KOPT-K1 (cell line): ENCODE results near the gene PRDM15.

ENCODE experiments used
- H3K27ac ChIP-seq: fragments of 200-600 bp; sonication (generic); 2 replicates; pipeline ENCODE4 v1.5.1; 2016; ENCODE audit warnings: antibody characterized with exemption, mild to moderate bottlenecking, low read depth, low read length; ENCODE audit not compliant: poor library complexity, severe bottlenecking
- H3K36me3 ChIP-seq: fragments of 200-600 bp; sonication (generic); 2 replicates; pipeline ENCODE4 v1.5.1; 2017; ENCODE audit warnings: antibody characterized with exemption, mild to moderate bottlenecking, low read length, moderate library complexity; ENCODE audit not compliant: insufficient read depth
- H3K9me3 ChIP-seq: fragments of 200-600 bp; sonication (generic); 2 replicates; pipeline ENCODE4 v1.5.1; 2017; ENCODE audit warnings: antibody characterized with exemption, low read length, mild to moderate bottlenecking; ENCODE audit not compliant: insufficient read depth, poor library complexity, severe bottlenecking

The PRDM15 gene

GRCh38 chr21:41827951-41828883 lies 50.9 kb downstream of the PRDM15 start:
- Histone ChIP-seq H3K9me3 (no peaks in the 10 kb centered on the region), H3K36me3 (peaks cover 26% of the 10 kb centered on the region; the same call in 1 of the 2 replicates), H3K27ac (no peak overlapping the region)

DNA sequence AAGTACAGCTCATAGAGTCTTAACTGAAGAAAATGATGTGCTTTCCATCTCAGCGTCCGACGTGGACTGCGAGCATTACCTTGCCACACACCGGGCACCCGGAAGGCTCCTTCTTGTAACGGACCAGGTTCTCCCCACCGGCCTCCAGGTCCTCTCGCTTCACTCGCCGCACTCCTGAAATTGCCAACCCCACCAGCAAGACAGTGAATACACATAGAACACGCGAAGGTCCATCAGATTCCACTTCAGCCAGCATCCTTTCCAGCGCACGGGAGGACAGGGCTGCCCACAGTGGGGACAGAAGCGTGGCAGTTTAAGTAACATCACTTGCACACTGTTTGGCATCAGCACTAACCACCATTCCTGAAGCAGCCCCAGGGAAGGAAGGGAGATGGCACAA lies 53.3 kb downstream of the PRDM15 start:
- H3K9me3 ChIP-seq: no peaks in the 10 kb centered on the region
- peaks cover 34% of the 10 kb centered on the region; the same call in 1 of the 2 replicates for H3K36me3 ChIP-seq

DNA sequence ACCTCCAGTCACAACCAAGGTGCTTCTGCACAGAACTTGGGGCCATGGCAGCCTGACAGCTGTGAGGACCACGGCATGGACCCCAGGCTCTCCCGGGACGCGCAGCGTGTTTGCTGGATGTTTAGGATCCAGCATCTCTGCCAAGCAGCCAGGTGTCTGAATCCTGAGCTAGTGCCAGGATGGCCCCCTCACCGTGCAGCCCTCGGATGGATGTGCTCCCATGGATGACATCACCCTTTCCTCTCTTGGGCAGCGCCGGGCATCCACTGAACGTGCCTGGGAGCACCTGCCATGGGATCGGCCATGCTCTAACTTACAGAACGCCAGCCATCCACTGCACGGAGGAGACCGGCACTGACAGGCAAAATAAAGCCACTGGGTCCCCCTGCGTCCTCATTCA lies 53.9 kb downstream of the PRDM15 start:
- H3K36me3 ChIP-seq: peaks cover 40% of the 10 kb centered on the region; the same call in 1 of the 2 replicates
- no peaks in the 10 kb centered on the region for H3K9me3 ChIP-seq
- no peak overlapping the region for H3K27ac ChIP-seq

More for the DNA sequence above, 53.3 kb downstream of the PRDM15 start:
- H3K27ac ChIP-seq: no peak overlapping the region

DNA sequence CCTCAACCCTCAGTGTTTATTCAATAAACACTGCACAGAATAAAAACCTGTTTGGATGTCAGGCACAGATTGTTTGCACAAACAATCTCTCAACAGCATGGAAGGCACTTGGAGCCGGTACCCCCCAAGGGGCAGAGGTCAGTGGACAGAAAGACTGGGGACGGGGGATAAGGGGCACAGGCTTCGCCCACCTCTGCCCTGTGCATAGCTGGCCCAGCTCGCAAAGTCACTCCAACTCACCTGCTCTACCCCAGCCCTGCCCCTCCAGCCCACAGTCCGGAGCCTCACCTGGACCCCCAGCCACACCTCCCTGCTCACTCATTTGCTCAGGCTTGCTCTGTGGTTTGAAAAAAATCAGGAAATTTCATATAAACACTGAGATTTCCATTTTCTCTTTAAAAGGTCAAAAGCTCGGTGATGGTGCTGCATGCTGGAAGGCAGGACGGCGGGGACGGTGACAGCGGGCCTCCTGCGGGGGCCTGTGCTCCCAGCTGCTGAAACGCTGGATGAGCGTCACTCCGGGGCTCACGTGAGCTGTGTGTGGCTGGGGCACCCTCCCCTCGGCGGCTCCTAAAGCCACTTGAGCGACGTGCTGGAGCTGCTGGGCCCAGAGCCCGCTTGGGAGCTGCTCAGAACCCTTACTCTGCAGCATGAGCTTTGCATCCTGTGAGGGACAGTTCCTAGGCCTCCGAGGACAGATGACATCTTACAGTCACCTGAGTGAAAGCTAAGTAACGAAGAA lies 54.5 kb downstream of the PRDM15 start:
- H3K9me3 ChIP-seq: no peaks in the 10 kb centered on the region
- peaks cover 40% of the 10 kb centered on the region; the same call in 1 of the 2 replicates for H3K36me3 ChIP-seq
- no peak overlapping the region for H3K27ac ChIP-seq

DNA sequence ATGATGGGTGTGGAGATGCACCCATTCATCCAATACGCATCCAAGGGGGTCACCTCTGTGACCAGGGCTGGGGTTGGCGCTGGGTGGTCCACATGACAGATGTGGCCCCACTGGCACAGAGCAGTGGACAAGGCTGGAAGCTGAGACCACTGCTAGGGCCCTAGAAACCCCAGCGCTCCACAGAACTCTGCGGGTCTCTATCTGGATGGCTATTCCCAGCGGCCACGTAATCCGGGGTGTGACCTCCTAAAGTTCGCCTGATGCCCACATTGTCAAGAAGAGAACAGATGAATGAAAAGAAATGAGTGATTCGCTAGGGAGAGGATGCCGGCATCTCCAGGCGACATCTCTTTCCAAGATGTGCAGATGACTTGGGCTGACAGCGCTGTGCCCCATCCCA lies 55.2 kb downstream of the PRDM15 start:
- Histone ChIP-seq H3K9me3 (no peaks in the 10 kb centered on the region), H3K36me3 (peaks cover 40% of the 10 kb centered on the region; the same call in 1 of the 2 replicates), H3K27ac (peak overlapping the region; percentile 56)

GRCh38 chr21:41823166-41823565 lies 56.0 kb downstream of the PRDM15 start:
- H3K9me3 ChIP-seq: no peaks in the 10 kb centered on the region
- H3K36me3 ChIP-seq: peaks cover 40% of the 10 kb centered on the region; the same call in 1 of the 2 replicates
- peak overlapping the region; percentile 45 for H3K27ac ChIP-seq

- no peaks in the 10 kb centered on the region for H3K9me3 ChIP-seq
- H3K36me3 ChIP-seq: peaks cover 38% of the 10 kb centered on the region; the same call in 1 of the 2 replicates
- no peak overlapping the region for H3K27ac ChIP-seq
These were observed 57.2 kb downstream of the PRDM15 start for GRCh38 chr21:41821756-41822431.

GRCh38 chr21:41821081-41821755 lies 57.9 kb downstream of the PRDM15 start:
- Histone ChIP-seq H3K9me3 (no peaks in the 10 kb centered on the region), H3K36me3 (peaks cover 33% of the 10 kb centered on the region; the same call in 1 of the 2 replicates), H3K27ac (no peak overlapping the region)

GRCh38 chr21:41820384-41821080 lies 58.6 kb downstream of the PRDM15 start:
- no peak overlapping the region for H3K27ac ChIP-seq
- peaks cover 33% of the 10 kb centered on the region; the same call in 1 of the 2 replicates for H3K36me3 ChIP-seq
- H3K9me3 ChIP-seq: no peaks in the 10 kb centered on the region

DNA sequence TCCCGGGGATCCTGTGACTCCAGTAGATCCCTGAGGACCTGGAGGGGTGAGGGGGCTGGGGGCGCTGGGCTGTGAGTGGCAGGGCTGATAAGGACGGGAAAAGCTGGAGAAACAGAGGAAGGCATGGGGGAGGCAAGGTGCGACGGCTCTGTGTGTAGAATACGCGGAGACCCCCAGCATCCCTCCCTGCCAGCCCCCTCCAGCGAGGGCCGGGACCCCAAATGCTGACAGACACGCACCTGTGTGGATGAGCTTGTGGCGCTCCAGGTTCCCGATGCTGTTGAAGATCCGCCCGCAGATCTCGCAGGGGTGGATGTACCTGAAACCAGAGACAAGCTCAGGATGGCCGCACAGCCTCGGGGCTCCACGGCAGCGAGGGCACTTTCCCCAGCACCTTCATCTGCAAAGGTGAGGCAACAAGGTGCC lies 59.3 kb downstream of the PRDM15 start:
- peaks cover 37% of the 10 kb centered on the region; the same call in 1 of the 2 replicates for H3K36me3 ChIP-seq

GRCh38 chr21:41819236-41819855 lies 59.8 kb downstream of the PRDM15 start:
- H3K36me3 ChIP-seq: peaks cover 42% of the 10 kb centered on the region; the same call in 1 of the 2 replicates
- H3K27ac ChIP-seq: no peak overlapping the region
- H3K9me3 ChIP-seq: no peaks in the 10 kb centered on the region

More for the DNA sequence above, 59.3 kb downstream of the PRDM15 start:
- H3K9me3 ChIP-seq: no peaks in the 10 kb centered on the region
- no peak overlapping the region for H3K27ac ChIP-seq

DNA sequence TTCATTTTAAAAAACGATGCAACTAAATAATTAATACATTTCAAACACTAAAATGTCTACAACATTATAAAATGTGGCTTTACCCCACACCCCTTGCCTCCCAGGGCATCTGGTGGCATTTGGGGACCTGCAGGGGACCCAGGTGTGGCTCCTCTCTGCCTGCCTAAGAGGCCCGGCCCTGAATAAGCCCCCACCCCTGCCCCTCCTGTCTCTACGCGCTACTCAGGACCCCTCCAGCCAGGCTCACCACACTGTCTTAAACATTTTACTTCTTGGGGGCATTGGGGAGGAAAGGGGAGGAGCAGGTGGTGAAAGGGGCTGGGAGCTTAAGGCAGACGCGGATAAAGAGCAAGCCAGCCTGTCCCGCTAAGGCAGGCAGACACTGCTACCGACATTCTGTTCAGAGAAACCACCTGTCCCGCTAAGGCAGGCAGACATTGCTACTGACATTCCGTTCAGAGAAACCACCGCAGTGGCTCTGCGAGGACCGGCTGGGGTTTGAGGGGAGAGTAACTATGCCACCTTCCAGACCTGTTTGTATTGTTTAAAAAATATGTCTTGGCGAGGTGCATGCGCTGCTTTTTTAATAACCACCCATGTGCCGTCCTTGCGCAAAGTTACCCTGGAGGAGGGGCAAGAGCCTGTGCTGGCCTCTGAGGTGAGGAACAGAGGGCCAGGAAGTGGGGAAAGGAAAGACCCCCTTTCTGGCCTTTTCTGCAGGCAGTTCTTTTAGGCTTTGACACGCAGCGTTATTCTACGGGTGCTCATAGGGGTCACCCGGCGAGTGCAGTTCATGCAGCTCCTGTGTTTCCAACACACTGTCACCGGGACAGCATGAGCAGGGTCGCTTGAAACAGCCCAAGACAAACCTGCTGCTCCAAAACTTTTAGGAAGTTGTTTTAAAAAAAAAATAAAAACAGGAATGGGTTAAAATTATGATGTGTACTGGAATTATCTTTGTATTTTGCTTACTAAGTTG lies 61.0 kb downstream of the PRDM15 start:
- no peaks in the 10 kb centered on the region for H3K9me3 ChIP-seq
- H3K36me3 ChIP-seq: peaks cover 45% of the 10 kb centered on the region; the same call in 1 of the 2 replicates
- peak overlapping the region; percentile 6 for H3K27ac ChIP-seq
